ENCODE measurements around the gene LRRC27.
"Not testable (repeated sequence)": the region's sequence is repeated elsewhere in the genome, so short reads cannot be mapped to it uniquely, and the experiment has no call there.

LRRC27 gene

DNA sequence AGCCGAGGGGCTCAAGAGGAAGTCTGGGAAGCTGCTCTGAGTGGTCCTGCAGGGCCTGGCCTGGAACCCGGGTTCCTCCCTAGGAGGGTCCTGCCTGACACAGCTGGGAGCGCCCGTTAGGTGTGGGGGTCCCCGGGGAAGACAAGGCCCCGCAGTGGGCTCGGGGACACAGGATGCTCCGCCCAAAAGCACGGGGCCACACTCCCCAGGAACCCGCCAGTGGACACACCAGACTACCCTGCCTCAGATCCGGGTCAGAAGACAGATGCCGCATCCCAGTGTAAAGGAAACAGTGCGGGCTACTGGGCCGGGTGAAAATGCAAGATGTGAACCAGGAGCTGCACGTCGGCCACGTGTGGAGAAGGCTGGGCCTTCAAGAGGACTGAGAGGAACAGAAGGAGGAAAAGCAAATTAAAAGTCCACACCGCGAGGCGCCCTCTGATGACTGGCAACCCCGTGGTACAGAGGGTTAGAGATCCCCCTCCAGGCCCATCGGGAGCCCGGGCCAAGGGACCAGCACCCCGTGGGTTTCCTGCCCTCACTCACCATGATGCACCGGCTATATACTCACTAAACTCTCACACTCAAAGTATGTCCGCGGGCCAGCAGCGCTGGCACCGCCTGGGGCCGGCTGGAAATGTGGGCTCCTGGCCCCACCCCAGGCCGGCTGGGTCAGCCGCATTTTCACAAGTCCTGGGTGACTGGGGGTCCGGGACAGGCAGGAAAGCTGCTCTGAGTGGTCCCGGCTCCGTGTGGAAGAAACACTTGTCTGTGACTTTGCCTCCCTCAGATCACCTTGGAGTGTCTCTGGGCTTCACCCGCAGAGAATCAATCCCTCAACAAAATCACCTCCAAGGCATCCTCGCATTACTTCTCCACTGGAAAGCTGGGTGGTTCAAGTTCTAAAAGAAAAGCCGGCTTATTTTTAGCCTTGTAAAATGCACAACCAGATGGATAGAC, 30.3 kb upstream of the LRRC27 start:
- no peak for DNase-seq

DNA sequence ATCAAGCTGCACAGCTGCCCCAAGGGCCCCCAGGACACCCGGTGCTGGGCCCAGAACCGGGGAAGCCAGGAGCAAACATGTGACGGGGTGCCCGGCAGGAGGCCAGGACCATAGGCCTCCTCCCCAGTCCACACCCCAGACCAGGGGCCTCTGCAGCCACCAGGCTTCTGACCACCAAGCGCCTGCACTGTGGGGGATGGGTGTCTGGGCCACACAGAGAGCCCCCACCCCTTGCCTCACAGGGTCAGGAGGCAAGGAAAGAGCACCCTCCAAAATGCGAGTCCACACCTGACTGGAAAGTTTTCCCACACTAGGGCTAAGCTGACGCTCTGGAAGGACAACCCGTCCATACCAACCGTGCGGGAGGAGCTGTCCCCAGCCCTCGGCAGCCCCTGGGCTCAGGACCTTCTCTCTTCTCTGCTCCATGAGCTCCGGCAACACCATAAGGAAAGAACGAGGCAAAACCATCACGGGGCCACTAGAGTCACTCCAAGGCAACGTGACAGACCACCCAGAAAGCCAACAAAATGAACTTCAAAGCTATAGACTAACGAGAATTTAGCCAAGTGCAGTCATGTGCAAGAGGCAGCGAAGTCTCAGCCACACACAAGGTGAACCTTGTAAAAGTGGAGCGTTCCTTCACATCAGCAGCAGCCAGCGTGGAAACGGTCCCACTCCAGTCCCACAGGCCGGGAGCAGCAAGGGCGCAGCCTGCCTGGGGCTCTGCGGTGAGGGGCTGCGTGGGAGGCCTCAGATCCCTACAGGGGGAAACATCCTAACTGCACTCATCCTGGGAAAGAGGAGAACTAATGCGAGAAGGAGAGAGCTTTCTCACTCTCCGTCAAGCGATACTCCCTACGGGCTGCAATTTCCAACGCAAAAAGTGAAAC, 29.3 kb upstream of the LRRC27 start:
- DNase-seq: no peak

DNA sequence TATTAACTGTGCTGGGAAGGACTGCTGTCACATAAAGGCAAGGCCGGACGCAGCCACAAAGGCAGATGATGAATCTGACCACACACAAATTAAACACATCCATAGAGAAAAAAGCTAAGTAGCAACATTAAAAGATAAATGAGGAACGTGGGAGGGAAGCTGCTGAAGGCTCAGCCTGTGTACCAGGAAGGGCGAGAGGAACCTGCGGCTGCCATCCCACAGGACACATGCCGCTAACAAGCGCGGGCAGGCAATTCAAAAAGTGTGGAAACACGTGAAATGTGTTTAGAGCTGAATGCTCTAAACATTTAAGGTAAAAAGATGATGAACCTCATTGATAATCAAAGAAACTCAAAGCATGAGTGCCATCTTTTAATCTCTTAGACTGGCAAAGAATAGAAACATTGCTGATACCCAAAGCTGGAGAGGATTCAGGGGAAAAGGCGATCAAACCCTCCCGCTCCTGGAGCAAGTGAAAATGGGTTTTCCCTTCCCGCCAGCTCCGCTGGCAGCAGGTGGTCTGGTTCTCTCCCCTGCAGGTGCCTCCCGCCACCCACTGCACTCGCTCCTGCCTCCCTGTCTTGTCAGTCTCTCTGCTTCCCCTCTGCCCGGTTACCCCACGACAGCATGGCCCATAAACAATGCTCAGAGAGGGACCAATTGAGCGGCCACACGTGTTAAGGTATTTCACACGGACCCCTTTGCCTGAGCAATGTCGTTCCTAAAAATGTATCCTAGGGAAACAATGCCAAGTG, 28.5 kb upstream of the LRRC27 start:
- no peak for DNase-seq

DNA sequence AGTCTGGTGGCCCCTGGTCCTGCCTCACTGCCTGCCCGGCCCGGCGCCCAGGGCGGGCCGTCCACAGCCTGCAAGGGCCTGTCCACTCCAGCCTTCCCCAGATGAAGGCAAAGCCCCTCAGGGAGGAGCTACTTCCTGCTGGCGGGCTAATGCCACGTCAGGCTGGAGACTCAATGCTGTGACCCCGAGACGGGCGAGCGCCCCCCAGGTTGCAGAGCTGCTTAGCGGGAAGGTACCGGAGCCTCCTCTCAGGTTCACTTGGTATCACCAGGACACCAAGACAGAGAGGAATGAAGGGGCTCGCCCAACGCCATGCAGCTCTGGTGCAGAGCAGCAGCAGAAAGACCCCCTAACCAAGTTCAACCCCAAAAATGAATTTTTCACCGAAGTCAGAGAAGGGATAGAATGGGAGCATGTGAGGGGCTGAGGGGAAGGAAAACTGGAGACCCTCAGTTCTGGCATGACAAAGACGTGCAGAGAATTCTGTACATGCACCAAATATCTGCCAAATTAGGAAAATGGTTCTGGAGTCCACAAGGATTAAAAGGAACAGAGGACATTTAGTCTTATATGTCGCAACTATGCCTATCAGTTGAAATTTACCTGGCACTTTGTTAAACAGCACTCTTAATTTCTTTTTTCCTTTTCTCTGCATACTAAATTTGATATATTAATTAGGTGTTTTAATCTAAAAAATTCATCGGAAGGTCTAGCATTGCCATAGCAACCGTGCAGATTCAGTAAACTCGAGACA, 27.1 kb upstream of the LRRC27 start:
- no peak for DNase-seq

DNA sequence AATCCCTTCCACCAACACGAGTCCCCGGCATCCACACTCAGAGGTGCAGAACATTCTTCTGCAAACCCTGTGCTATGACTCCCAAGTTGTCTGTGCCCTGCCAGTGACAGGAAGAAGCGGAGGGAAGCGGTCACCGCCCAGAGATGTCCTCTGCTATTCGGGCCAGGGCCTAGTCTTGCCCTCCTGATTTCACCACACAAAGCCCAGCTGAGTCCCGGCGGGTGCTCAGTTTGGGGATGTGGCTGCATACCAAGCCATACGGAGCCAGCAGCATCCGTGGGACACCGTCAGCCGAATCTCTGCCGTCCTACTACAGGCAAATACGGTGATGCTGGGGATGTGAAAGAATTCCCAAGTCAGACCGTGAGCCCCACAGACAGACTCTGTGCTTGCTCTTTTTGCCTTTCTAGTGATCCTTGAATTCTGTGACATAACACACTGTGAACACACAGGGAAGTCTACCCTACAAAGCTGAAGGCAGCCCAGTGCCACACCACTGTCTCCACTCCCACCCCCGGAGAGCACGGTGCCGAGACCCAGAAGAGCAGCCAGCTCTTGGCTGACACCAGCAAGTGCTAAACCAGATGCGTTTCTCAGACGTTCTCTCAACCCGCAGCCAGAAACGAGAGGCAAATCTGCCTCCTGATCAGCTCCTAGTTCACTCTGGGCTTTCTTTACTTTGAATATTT, 26.2 kb upstream of the LRRC27 start:
- DNase-seq: no peak

DNA sequence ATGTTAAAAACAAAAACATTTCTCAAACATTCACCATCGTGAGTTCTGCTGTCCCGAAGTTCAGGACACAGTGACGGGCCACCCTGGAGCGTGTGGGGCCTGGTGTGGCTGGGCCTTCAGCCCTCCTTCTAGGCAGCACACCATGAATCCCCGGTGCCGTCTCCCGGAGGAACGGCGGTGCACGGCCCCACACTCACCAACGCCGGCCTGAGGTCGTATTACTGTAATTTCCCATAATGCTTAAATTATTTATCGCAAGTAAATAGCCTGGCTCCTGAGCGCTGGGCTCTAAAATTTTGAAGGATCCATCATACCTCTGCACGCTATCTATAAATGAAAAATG, 25.7 kb upstream of the LRRC27 start:
- no peak for DNase-seq

DNA sequence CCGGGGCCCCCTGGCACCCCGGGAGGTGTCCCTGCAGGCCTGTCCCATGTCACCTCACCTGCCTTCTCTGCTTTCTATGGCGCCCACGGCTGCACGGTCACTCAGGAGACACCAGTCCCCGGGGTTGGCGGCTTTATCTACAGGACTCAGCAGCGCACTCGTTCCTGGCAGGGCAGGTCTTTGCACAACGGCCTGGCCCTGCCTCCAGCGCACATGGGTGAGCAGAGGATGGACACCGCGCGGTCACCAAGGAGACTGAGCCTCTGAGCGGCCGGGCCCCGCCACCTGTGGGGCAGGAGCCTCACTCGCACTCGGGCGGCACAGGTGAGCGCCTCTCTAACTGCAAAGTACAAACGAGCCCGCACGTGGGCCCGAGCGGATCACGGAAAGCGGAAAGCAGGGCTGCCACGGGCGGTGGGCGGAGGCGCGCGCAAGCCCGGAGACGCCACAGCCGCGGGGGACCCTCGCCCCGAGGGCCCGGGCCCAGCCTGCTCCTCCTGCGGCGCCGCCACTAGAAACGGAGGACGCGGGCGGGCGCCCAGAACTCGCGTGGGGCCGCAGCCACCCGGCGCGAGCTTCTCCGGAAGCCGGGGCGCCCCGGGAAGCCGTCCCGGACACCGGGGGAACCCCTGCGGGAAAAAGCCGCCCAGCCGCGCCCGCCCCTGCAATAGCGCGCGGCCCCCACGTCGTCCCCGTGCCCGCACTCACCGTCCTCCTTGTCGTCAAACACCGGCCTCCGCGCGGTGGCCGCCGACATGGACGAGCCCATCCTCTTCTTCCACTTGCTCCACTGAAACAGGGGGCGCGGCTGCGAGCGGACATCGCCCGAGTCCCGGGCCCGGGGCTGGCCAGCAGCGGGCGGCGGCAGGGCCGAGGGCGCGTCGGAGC, 24.9 kb upstream of the LRRC27 start:
- DNase-seq: peak; percentile 30

DNA sequence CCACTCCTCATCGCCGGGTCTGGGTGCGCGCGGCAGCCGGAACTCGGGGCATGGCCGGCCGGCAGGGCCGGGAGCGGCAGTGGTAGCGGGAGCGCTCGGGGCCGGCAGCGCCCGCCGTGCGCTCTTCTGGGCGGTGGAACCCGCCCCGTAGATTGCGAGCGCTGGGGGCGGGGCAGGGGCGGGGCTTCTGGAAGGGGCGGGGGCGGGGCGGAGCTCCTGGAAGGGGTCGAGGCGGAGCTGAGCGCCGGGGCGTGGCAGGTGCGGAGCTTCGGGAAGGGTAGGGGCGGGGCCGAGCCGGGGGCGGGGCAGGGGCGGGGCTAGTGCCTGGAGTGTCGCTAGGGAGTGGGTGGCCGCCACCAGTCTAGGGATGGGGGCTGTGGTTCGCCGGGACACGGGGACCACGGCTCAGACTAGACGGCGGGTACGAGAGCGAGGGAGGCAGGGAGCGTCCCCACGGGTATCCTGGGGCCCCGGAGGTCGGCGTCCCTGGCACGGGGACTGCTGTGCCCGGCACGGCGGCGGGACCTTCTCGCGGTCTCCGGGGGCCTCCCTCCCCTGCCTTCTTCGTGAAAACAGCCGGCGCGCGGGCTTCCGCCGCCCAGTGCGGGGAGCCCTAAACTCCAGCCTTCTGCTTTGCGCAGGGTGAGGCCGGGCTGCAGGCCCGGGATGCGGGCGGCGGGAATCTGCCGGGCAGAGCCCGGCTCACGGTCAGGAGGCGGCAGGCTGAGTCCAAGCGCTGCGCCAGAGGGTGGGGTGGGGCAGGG, 24.0 kb upstream of the LRRC27 start, which contains the start of gene STK32C:
TSS of gene STK32C (minus strand) at position 128 of the 764 bp plus-strand sequence. CDS start at position 11, 117 bp downstream.
- peak; percentile 57 for DNase-seq

DNA sequence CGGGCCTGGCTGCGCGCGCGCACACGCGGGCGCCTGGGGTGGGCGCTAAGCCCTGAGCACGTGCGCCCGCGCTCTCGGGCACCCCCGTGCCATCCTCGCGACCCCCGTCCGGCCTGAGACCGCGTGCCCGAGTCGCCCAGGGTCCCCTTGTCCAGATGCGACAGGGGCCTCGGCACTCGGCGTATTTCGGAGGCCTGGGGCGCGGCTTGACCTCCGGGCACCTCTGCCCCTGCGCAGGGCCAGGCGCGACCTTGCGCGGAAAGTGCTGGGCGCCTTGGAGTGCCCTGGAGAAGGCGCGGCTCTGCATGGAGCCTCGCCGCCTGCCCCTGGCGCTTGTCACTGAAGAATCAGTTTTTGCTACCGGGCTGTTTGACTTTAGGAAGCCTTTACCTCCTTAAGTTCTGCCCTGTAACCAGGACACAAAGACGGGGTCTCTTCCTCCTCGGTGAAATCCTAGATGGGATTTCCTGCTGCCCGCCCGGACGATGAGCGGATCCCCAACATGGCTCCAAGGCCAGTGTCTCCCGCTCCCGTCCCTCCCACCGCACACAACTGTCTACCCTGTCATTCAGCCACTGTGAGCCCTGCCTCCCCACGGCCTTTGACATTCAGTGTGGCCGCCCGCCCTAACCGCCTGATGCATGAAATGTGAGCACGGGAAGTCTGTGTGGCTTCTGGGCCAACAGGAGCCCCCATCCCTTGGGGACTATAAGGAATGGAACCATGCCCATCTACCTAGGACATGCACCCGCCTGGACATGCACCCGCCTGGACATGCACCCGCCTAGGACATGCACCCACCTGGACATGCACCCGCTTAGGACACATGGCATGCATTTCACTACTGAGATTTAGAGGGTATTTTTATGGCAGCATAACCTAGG, 23.2 kb upstream of the LRRC27 start:
- no peak for DNase-seq

DNA sequence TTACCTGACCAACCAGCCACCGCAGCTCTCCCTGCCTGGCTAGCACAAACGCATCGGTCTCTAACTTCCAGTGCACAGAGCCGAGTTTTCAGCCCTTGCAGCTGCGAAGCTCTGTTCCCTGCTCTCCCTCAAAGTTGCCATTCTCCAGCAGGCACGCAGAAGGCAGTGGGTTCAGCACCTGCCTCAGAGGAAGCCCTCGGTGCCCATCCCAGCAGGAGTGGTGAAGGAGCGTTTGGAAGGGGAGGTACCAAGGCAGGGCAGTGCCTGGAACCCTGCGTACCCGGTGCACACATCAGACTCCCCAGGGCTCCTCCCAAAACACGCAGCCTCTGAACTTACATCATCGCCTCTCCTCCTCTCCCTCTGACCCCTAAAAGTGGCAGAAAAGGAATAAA, 22.5 kb upstream of the LRRC27 start:
- DNase-seq: no peak

DNA sequence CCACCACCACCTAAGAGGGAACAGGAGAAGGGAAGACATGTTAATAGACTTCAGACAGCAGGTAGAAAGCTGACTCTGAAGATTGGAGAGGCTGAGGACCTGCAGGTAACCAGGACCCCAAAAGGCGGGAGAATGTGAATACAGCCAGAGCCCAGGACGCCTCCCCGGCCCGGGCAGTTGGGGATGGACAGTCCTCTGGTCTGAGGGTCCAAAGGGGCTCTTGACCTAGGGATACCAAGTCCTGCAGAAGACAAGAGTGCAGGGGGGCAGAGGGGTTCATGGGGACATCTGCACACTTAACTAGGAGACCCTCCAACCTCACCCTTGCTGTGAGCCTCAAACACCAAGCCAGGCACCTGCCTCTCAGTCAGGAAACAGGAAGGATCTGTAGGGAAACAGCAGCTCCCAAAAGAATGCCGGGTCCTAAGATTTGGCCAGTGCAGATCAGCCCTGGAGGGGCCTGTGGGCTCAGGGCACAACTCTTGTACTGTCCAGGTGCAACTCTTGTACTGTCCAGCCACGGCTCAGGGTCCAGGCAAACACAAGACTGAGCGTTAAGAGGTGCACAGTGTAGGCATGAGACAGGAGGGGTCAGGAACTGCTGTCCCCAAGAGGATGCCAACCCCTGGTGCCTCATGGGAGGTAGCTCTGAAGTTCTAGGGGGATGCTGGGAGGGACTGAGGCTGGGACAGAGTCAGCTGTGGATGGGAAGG, 22.0 kb upstream of the LRRC27 start:
- no peak for DNase-seq

DNA sequence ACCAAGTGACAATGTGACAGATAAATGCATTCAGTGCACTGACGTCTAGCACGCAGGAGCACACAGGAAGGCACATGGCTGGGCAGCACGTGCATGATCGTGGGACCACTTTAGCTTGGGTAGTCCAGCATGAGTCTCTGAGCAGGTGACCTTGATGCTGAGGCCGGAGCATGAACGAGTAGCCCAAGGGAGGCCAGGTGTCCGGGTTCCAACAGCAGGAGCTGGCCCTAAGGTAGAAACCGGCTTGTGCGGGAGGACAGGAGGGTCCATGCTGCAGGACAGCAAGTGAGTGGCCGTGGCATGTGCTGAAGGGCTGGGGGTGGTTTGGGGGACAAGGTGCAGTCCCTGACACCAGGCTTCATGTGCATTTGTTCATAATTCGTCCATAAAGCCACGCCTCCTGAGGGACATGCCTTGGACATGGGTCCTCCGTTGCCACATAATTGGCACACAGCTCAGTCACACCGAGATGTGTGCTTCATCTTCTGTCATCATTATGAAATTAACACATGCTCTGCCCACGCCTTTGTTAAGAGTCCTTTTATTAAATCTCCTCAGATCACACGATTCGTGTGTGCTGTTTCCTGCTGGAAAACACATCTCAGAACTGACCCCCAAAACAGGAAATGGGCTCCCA, 21.2 kb upstream of the LRRC27 start:
- DNase-seq: no peak

DNA sequence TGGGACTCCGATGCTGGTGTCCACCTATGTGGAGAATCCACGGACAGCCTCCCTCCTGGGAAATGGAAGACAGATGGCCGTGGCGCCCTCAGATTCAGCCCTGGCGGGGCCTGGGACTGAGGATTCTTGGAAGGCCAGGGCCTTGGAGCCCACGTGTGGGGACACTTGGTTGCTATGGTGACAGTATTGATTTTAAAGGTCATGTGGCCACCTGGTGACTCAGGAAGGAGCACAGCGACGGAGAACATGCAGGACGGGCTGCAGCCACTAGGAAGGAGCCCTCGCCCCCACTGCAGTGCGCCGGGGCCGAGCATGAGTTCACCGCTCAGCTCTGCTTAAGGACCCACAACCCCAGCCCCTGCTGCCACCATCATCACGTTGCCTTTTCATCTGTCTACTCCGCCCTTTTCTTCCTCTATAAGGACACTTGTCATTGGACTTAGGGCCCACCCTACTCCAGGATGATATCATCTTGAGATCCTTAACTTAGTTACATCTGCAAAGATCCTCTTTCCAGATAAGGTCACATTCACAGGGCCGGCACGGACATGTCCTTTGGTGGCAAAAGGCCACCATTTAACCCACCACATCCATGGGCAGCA, 20.6 kb upstream of the LRRC27 start:
- no peak for DNase-seq

DNA sequence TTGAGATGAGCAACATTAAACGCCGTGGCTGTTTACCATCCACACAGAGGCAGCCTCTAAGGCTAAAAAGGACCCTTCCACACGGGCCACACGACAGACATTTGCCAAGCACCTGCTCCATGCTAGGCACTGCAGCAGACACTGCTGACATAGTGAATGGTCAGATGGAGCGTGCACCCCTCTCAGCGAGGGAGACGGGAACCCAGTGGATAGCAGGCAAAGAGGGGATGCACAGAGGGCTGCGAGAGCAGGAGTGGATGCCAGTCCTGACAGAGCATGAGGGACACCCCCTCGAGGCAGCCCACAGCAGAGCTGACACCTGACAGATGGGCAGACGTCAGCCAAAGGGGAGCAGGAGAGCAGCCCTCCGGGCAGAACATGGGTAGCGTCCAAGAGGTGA, 18.7 kb upstream of the LRRC27 start:
- no peak for DNase-seq

DNA sequence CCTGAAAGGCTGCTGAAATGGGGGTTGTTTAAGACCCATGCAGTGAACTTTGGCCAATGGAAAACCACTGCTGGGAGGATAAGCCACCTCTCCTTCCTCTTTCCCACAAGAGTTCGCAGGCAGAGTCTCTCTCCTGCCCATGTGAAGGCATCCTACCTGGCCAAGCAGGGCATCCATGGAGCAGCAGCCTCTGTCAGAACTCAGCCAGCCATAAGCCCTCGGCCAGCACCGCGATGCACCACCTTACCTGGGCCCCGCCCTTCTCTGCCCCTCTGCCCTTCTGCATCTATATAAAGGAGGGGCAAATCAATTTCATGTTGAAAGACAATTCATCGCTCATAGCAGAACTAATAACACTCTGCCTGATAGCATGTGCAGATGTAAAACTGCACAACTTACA, 18.1 kb upstream of the LRRC27 start:
- DNase-seq: no peak

DNA sequence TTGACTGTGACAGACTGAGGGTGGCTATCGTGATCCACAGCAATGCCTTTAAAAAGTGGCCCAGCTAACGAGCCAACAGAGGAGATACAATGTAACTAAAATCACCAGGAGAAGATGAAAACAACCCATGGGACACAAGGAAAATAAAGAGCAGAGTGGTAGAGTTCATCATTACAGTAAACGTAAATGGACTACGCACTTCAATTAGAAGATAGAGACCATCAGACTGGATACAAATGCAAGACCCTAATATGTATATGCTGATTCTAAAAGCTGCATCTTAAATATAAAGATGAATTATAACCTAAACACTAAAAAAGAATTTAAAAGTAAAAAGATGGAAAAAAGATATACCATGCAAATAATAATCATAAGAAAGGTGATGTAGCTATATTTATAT, 17.7 kb upstream of the LRRC27 start:
- DNase-seq: no peak

DNA sequence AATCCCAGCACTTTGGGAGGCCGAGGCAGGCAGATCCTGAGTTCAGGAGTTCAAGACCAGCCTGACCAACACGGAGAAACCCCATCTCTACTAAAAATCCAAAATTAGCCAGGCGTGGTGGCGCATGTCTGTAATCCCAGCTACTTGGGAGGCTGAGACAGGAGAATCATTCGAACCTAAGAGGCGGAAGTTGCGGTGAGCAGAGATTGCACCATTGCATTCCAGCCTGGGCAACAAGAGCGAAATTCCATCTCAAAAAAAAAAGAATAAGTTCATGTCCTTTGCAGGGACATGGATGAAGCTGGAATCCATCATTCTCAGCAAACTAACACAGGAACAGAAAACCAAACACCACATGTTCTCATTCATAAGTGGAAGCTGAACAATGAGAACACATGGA, 17.1 kb upstream of the LRRC27 start:
- DNase-seq: not testable (repeated sequence)
